AG10803 (cell line): ENCODE measurements around the gene CALY.

Source experiments
- DNase-seq: peaks from one replicate; pipeline ENCODE4 v3.0.0; 2010; ENCODE audit warnings: low read depth
- H3K4me3 ChIP-seq: 2 replicates; pipeline ENCODE4 v1.5.1; 2011; ENCODE audit warnings: mild to moderate bottlenecking, low read length, control low read depth
- CTCF ChIP-seq: conservative IDR thresholded peaks from 2 replicates; pipeline ENCODE4 v1.5.1; 2011; ENCODE audit warnings: mild to moderate bottlenecking, low read length, control low read depth, inconsistent platforms

Gene CALY

GRCh38 chr10:133342942-133343341, 6.2 kb upstream of the CALY start:
- no peak overlapping the region for H3K4me3 ChIP-seq
- no peak for TF ChIP-seq CTCF
- DNase-seq: no peak

- no peak for TF ChIP-seq CTCF
- H3K4me3 ChIP-seq: no peak overlapping the region
- DNase-seq: no peak
Observed at GRCh38 chr10:133341983-133342382, 5.3 kb upstream of the CALY start.

- no peak for DNase-seq
- TF ChIP-seq CTCF: no peak
- no peak overlapping the region for H3K4me3 ChIP-seq
Observed at GRCh38 chr10:133339708-133340380, 3.1 kb upstream of the CALY start.

GRCh38 chr10:133338080-133339071, 1.7 kb upstream of the CALY start:
- no peak overlapping the region for H3K4me3 ChIP-seq
- TF ChIP-seq CTCF: no peak

GRCh38 chr10:133337370-133337725, 652 bp upstream of the CALY start:
- no peak overlapping the region for H3K4me3 ChIP-seq
- no peak for TF ChIP-seq CTCF
- DNase-seq: no peak

More at GRCh38 chr10:133338080-133339071, 1.7 kb upstream of the CALY start:
- DNase-seq: no peak

GRCh38 chr10:133336118-133336576, 549 bp downstream of the CALY start:
- H3K4me3 ChIP-seq: no peak overlapping the region
- no peak for DNase-seq
- TF ChIP-seq CTCF: no peak
